SKM-1 (cell line): ENCODE results near the gene TOR3A.
"Not testable (repeated sequence)": the region's sequence is repeated elsewhere in the genome, so short reads cannot be mapped to it uniquely, and the experiment has no call there.

Source experiments
- DNase-seq: peaks from one replicate; lab custom pipeline; 2025; ENCODE audit not compliant: unreplicated experiment; lab: John Stamatoyannopoulos, UW

Gene TOR3A

GRCh38 chr1:179081687-179082332 lies at the start of gene TOR3A:
Gene TOR3A (plus strand): TSS chr1:179082070. CDS start chr1:179082129, 59 bp downstream.
- DNase-seq: peak; percentile 80

GRCh38 chr1:179034720-179035119 lies 47.1 kb upstream of the TOR3A start:
- DNase-seq: no peak

GRCh38 chr1:179036844-179037465 lies 44.9 kb upstream of the TOR3A start:
- no peak for DNase-seq

- DNase-seq: no peak
These were observed 43.2 kb upstream of the TOR3A start for GRCh38 chr1:179038528-179039281.

- DNase-seq: not testable (repeated sequence)
These were observed 42.2 kb upstream of the TOR3A start for GRCh38 chr1:179039502-179040174.

GRCh38 chr1:179040175-179040551 lies 41.7 kb upstream of the TOR3A start:
- DNase-seq: not testable (repeated sequence)

GRCh38 chr1:179042087-179042486 lies 39.8 kb upstream of the TOR3A start:
- DNase-seq: no peak

GRCh38 chr1:179042700-179043099 lies 39.2 kb upstream of the TOR3A start:
- no peak for DNase-seq

- no peak for DNase-seq
These were observed 38.6 kb upstream of the TOR3A start for GRCh38 chr1:179043266-179043665.

- DNase-seq: no peak
These were observed 38.0 kb upstream of the TOR3A start for GRCh38 chr1:179043907-179044306.

- no peak for DNase-seq
These were observed 34.8 kb upstream of the TOR3A start for GRCh38 chr1:179046808-179047635.

GRCh38 chr1:179047636-179047997 lies 34.3 kb upstream of the TOR3A start:
- no peak for DNase-seq

- no peak for DNase-seq
These were observed 33.3 kb upstream of the TOR3A start for GRCh38 chr1:179048339-179049124.

- DNase-seq: no peak
These were observed 29.1 kb upstream of the TOR3A start for GRCh38 chr1:179052776-179053175.

GRCh38 chr1:179053486-179053885 lies 28.4 kb upstream of the TOR3A start:
- no peak for DNase-seq

- no peak for DNase-seq
These were observed 25.9 kb upstream of the TOR3A start for GRCh38 chr1:179055937-179056336.

GRCh38 chr1:179058487-179059483 lies 23.1 kb upstream of the TOR3A start:
- no peak for DNase-seq

GRCh38 chr1:179061360-179062282 lies 20.2 kb upstream of the TOR3A start:
- DNase-seq: no peak
